K562 (cell line): ENCODE data around the gene NKD1. TPM values are rescaled to one million over a fixed set of nuclear protein-coding genes. Genes with fewer than 3 reads are reported as not detected.

ENCODE experiments used
- ATAC-seq: fragments of 200-7000 bp; cut with Tn5 transposase; 3 replicates; pipeline ENCODE4 v1.9.1; 2020; ENCODE audit warnings: moderate library complexity
- BruUV-seq: library from RNA; stranded (reverse); fragments of 400-500 nt; replicated peaks from 2 replicates; lab custom pipeline; 2021; lab: Mats Ljungman, UMichigan
- CTCF ChIA-PET: fragments of 300-600 bp; formaldehyde crosslinking; extraction: SDS; loops from one replicate; lab custom pipeline; 2021; ENCODE audit warnings: low intra/inter-chr PET ratio; lab: Yijun Ruan, JAX
- POLR2A ChIA-PET: fragments of 300-600, 350-650 bp; sonication (Branson Sonifier 250); formaldehyde crosslinking; extraction: SDS; loops from one replicate; lab custom pipeline; 2021; ENCODE audit warnings: antibody characterized with exemption, inconsistent platforms; lab: Yijun Ruan, JAX
- DNase-seq, 4 experiments: peaks; one replicate each; pipeline versions ENCODE4 v3.0.0 to v3.0.0-alpha.2; 2011 to 2018; ENCODE audit warnings: low spot score in 3 of 4, mixed read lengths in 3 of 4; ENCODE audit errors: extremely low read depth in 1 of 4
- FAIRE-seq: peaks from 2 replicates; lab custom pipeline; 2011; peaks lifted over from hg19 to GRCh38; lab: Jason Lieb, UNC
- H2AFZ ChIP-seq: 2 replicates; pipeline ENCODE4 v1.6.0; 2011; ENCODE audit warnings: low read depth, low read length, control low read depth, inconsistent platforms
- H3K27ac ChIP-seq: fragments of 200-600 bp; 3 replicates; pipeline ENCODE4 v1.8.0; 2011; ENCODE audit warnings: low read depth, mild to moderate bottlenecking, control low read depth, inconsistent platforms, low read length, moderate library complexity, mixed read lengths; ENCODE audit errors: extremely low read depth
- H3K27me3 ChIP-seq, 2 experiments: fragments of 300-600 bp in 1 of 2; 2 replicates in 1 of 2; 3 replicates in 1 of 2; pipeline versions ENCODE4 v1.6.0 to v1.8.0; 2011; ENCODE audit warnings: inconsistent platforms in 2 of 2, low read length in 2 of 2, mild to moderate bottlenecking in 1 of 2, mixed read lengths in 1 of 2, moderate library complexity in 1 of 2; ENCODE audit not compliant: control insufficient read depth in 2 of 2, insufficient read depth in 2 of 2
- H3K36me3 ChIP-seq: fragments of 300-600 bp; 3 replicates; pipeline ENCODE4 v1.8.0; 2011; ENCODE audit warnings: mild to moderate bottlenecking, low read length, inconsistent platforms; ENCODE audit not compliant: control insufficient read depth, insufficient read depth
- H3K4me1 ChIP-seq, 2 experiments: fragments of 200-600 bp in 1 of 2; replicated peaks in 1 of 2; 2 replicates in 1 of 2; 3 replicates in 1 of 2; pipeline versions ENCODE4 v1.5.1 to v1.8.0; 2011; ENCODE audit warnings: inconsistent platforms in 2 of 2, low read length in 2 of 2, mild to moderate bottlenecking in 1 of 2, mixed read lengths in 1 of 2, moderate library complexity in 1 of 2; ENCODE audit not compliant: control insufficient read depth in 2 of 2, insufficient read depth in 2 of 2
- H3K4me2 ChIP-seq: 2 replicates; pipeline ENCODE4 v1.6.1; 2011; ENCODE audit warnings: low read length, control low read depth, inconsistent platforms, mixed read lengths; ENCODE audit not compliant: insufficient read depth
- H3K4me3 ChIP-seq: fragments of 200-600 bp; sonication (generic), shearing (Covaris generic); 2 replicates; pipeline ENCODE4 v1.5.1; 2016; ENCODE audit warnings: control low read depth, inconsistent platforms
- H3K79me2 ChIP-seq: fragments of 200-600 bp; 3 replicates; pipeline ENCODE4 v1.8.0; 2011; ENCODE audit warnings: low read length, inconsistent platforms; ENCODE audit not compliant: control insufficient read depth, insufficient read depth
- H3K9ac ChIP-seq, 2 experiments: 2 replicates each; pipeline versions ENCODE4 v1.6.0 to v1.6.1; 2011; ENCODE audit warnings: low read depth in 2 of 2, low read length in 2 of 2, control low read depth in 1 of 2, inconsistent platforms in 1 of 2, mild to moderate bottlenecking in 1 of 2, mixed read lengths in 1 of 2; ENCODE audit not compliant: insufficient read depth in 1 of 2
- H3K9me1 ChIP-seq: one replicate; pipeline ENCODE4 v1.6.0; 2011; ENCODE audit warnings: inconsistent platforms, mild to moderate bottlenecking, low read length, moderate library complexity; ENCODE audit not compliant: control insufficient read depth, insufficient read depth
- H3K9me3 ChIP-seq: replicated peaks from 2 replicates; pipeline ENCODE4 v1.5.1; 2011; ENCODE audit warnings: low read depth, low read length, inconsistent platforms; ENCODE audit not compliant: control insufficient read depth, insufficient read depth
- H4K20me1 ChIP-seq: replicated peaks from 2 replicates; pipeline ENCODE4 v1.6.1; 2011; ENCODE audit warnings: low read length, inconsistent platforms, mixed read lengths; ENCODE audit not compliant: control insufficient read depth, insufficient read depth
- NFIC ChIP-seq: fragments of 450-650 bp; IDR thresholded peaks from 2 replicates; pipeline ENCODE4 v1.6.1; 2017; ENCODE audit warnings: mild to moderate bottlenecking, inconsistent platforms
- RBM25 ChIP-seq: fragments of 200-400 bp; formaldehyde crosslinking; IDR thresholded peaks from 2 replicates; pipeline ENCODE4 v1.6.1; 2018; ENCODE audit warnings: low read length, low read depth, moderate library complexity; ENCODE audit not compliant: severe bottlenecking
- XRCC5 ChIP-seq: fragments of 200-400 bp; formaldehyde crosslinking; IDR thresholded peaks from 2 replicates; pipeline ENCODE4 v1.6.1; 2017; ENCODE audit warnings: low read depth, mild to moderate bottlenecking, low read length
- ZNF408 ChIP-seq: fragments of 250-450 bp; sonication (Bioruptor Pico); IDR thresholded peaks from 2 replicates; pipeline ENCODE4 v1.4.0; 2020; ENCODE audit warnings: low read depth, mild to moderate bottlenecking, moderate library complexity
- ZZZ3 ChIP-seq: fragments of 450-650 bp; IDR thresholded peaks from 2 replicates; pipeline ENCODE4 v1.6.1; 2016; ENCODE audit warnings: antibody characterized with exemption, mild to moderate bottlenecking, moderate library complexity
- WGBS: fragments of 100-300 bp; shearing (Covaris generic); methylation state at CpG from one replicate; pipeline ENCODE4 v1.1.6; 2016; ENCODE audit warnings: low coverage, mixed read lengths; ENCODE audit not compliant: insufficient coverage; ENCODE audit errors: missing lambda C conversion rate; 5-methylcytosine and 5-hydroxymethylcytosine counted together
- in situ Hi-C: fragments of 300-500 bp; cut with MboI; formaldehyde crosslinking; loops from 4 replicates; pipeline ENCODE4 v1.15.0; 2018; ENCODE audit warnings: inconsistent platforms, mixed read lengths
- intact Hi-C: fragments of 100-400 bp; cut with micrococcal nuclease; formaldehyde crosslinking; loops from 2 replicates; pipeline ENCODE4 v1.14.2; 2022
- polyA plus RNA-seq, 8 experiments: library from polyadenylated mRNA; depleted of rRNA in 4 of 8; stranded (reverse) in 5 of 8; unstranded in 3 of 8; fragments of >200 nt; fragmentation: Nextera tagmentation in 2 of 8; fragmentation: Illumina TruSeq in 1 of 8; extraction: Ambion mirVana in 2 of 8; extraction: Trizol in 1 of 8; gene quantifications; 2 replicates each; pipeline versions ENCODE4 v1.2.1 to v1.2.3, GENCODE V29; 2011 to 2014; ENCODE audit warnings: inconsistent platforms in 1 of 8, missing spikeins in 1 of 8
- total RNA-seq, 7 experiments: library from RNA; depleted of rRNA in 6 of 7; stranded (reverse); fragments of >200 nt in 6 of 7; fragmentation: Illumina TruSeq in 2 of 7; extraction: Trizol in 2 of 7; gene quantifications; 2 replicates each; pipeline versions ENCODE4 v1.2.1 to v1.2.3, GENCODE V29; 2011 to 2021; ENCODE audit warnings: low replicate concordance in 1 of 7
- TF ChIP-seq, protein P1 (sequence below): fragments of 250-450 bp; sonication (Bioruptor Pico); IDR thresholded peaks from 2 replicates; pipeline ENCODE4 v1.9.0; 2021; ENCODE audit warnings: mild to moderate bottlenecking, inconsistent platforms

The NKD1 gene
- total and polyA plus RNA-seq, 9 of the 15 experiments (the other 6 are each of a cell fraction or from before 2014, with no cell fraction given) = under 0.01 to 0.24 (median 0.04) TPM; not detected in 2

DNA sequence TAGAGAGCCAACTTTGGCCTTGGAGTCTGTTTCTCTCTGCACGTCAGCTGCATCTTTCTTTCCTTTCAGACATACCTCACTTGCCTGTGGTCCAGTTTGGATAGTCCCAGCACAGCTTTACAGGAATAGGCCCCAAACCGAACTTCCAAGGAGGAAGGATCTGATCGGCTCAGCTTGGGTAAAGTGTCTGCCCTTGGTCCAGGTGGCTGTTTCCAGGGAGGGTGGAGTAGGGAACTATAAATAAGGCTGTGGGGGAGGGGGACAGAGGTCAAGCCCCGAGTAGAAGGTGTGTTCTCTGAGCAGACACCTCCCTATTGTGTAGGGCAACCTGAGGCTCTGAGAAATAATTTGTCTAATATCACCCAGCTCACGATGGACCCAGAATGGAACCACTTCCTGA is 29.2 kb upstream of the NKD1 start (continued):
- no peak for TF ChIP-seq ZNF408 (CRISPR knock-in tag)
- TF ChIP-seq ZZZ3 = no peak
- no peak for TF ChIP-seq NFIC

DNA sequence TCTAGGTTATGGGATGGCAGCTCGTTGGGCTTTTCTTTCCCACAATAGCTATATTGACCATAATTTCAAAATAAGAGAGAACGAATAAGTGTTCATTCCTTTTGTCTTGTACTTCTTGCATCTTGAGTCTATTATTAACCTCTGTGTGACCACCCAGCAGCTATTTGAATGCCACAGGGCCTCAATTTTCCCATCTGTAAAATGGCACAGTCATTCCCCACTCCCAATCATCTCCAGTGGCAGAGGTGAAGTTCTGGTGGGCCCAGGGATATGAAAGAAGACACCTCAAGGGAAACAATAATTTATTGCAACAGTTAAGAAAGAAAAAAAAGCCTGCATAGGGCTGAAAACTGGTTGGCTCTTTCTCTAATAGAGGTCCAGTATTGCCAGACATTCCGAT is 28.6 kb upstream of the NKD1 start:
- DNase-seq (no peak), FAIRE-seq (no peak), ATAC-seq (no peak)
- in situ Hi-C loops = loop anchor here (25.0 kb wide), 1 partner anchor 307 kb away; no protein-coding TSS in a partner anchor
- 0% methylated on average over 3 of the region's 3 CpGs for WGBS
- Histone ChIP-seq H3K4me2 (no peak overlapping the region), H3K9me1 (no peaks in the 10 kb centered on the region), H3K27ac (no peak overlapping the region), H3K4me3 (no peak overlapping the region), H4K20me1 (no peaks in the 10 kb centered on the region)
- TF ChIP-seq, protein P1, sequence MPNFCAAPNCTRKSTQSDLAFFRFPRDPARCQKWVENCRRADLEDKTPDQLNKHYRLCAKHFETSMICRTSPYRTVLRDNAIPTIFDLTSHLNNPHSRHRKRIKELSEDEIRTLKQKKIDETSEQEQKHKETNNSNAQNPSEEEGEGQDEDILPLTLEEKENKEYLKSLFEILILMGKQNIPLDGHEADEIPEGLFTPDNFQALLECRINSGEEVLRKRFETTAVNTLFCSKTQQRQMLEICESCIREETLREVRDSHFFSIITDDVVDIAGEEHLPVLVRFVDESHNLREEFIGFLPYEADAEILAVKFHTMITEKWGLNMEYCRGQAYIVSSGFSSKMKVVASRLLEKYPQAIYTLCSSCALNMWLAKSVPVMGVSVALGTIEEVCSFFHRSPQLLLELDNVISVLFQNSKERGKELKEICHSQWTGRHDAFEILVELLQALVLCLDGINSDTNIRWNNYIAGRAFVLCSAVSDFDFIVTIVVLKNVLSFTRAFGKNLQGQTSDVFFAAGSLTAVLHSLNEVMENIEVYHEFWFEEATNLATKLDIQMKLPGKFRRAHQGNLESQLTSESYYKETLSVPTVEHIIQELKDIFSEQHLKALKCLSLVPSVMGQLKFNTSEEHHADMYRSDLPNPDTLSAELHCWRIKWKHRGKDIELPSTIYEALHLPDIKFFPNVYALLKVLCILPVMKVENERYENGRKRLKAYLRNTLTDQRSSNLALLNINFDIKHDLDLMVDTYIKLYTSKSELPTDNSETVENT = no peak
- peak; percentile 23 for TF ChIP-seq RBM25
- TF ChIP-seq XRCC5 = no peak
- TF ChIP-seq, all 486 proteins: peak for 1
- H3K36me3 ChIP-seq = no peaks in the 10 kb centered on the region
- ChIA-PET CTCF (no interaction called here), POLR2A (no interaction called here)
- no peaks in the 10 kb centered on the region for H3K4me1 ChIP-seq
- no peaks in the 10 kb centered on the region; a peak in 1 of 5 replicates for H3K27me3 ChIP-seq
- BruUV-seq = no TSS peak
- intact Hi-C loops = no loop called here
- H2AFZ ChIP-seq = no peak overlapping the region
- no peaks in the 10 kb centered on the region for H3K9me3 ChIP-seq
- no peak overlapping the region for H3K9ac ChIP-seq
- H3K79me2 ChIP-seq = no peaks in the 10 kb centered on the region
